H1 (cell line): ENCODE data around the gene HDAC8. TPM values are rescaled to one million over a fixed set of nuclear protein-coding genes. Genes with fewer than 3 reads are reported as not detected.

Experiments used
- CTCF ChIA-PET: fragments of 300-600 bp; sonication (Branson Sonifier 250); formaldehyde crosslinking; loops from one replicate; lab custom pipeline; 2021; ENCODE audit not compliant: partially characterized antibody; lab: Charles Lee
- POLR2A ChIA-PET: fragments of 300-600 bp; sonication (Branson Sonifier 250); formaldehyde crosslinking; loops from one replicate; lab custom pipeline; 2021; ENCODE audit warnings: inconsistent platforms; ENCODE audit not compliant: partially characterized antibody; lab: Charles Lee
- DNase-seq, 2 experiments: peaks; one replicate each; pipeline versions ENCODE4 v3.0.0 to v3.0.0-alpha.2; 2010 to 2022; ENCODE audit warnings: low spot score in 2 of 2, low read depth in 1 of 2, mixed read lengths in 1 of 2
- FAIRE-seq: peaks from 2 replicates; lab custom pipeline; 2011; peaks lifted over from hg19 to GRCh38; lab: Jason Lieb, UNC
- H2AFZ ChIP-seq: 2 replicates; pipeline ENCODE4 v1.8.1; 2012; ENCODE audit warnings: low read length, inconsistent platforms
- H2AK5ac ChIP-seq: 2 replicates; pipeline ENCODE4 v1.6.1; 2013; ENCODE audit warnings: low read depth, low read length
- H2BK120ac ChIP-seq: replicated peaks from 2 replicates; pipeline ENCODE3; 2013; ENCODE audit warnings: low read depth, low read length, inconsistent platforms
- H2BK12ac ChIP-seq: 2 replicates; pipeline ENCODE4 v1.6.1; 2013; ENCODE audit warnings: low read depth, low read length
- H2BK15ac ChIP-seq: 2 replicates; pipeline ENCODE4 v1.6.1; 2013; ENCODE audit warnings: low read length
- H2BK20ac ChIP-seq: 2 replicates; pipeline ENCODE4 v1.6.1; 2013; ENCODE audit warnings: low read length
- H2BK5ac ChIP-seq: 2 replicates; pipeline ENCODE4 v1.6.1; 2013; ENCODE audit warnings: low read depth, low read length
- H3K14ac ChIP-seq: 2 replicates; pipeline ENCODE4 v1.6.1; 2013; ENCODE audit warnings: inconsistent platforms; ENCODE audit not compliant: insufficient read length
- H3K18ac ChIP-seq: 2 replicates; pipeline ENCODE4 v1.6.1; 2013; ENCODE audit warnings: low read length; ENCODE audit errors: extremely low read depth
- H3K23ac ChIP-seq: 2 replicates; pipeline ENCODE4 v1.6.1; 2013; ENCODE audit warnings: inconsistent platforms; ENCODE audit not compliant: insufficient read length
- H3K23me2 ChIP-seq: 2 replicates; pipeline ENCODE4 v1.6.1; 2013; ENCODE audit warnings: low read depth, low read length
- H3K27ac ChIP-seq: 2 replicates; pipeline ENCODE4 v1.6.1; 2011; ENCODE audit warnings: low read depth, low read length, inconsistent platforms
- H3K27me3 ChIP-seq, 4 experiments: replicated peaks in 1 of 4; 1 replicate in 1 of 4; 2 replicates in 3 of 4; pipeline versions ENCODE4 v1.6.1 to v1.8.1; 2011 to 2013; ENCODE audit warnings: low read length in 3 of 4, mild to moderate bottlenecking in 3 of 4, inconsistent platforms in 2 of 4, mixed read lengths in 2 of 4, moderate library complexity in 1 of 4; ENCODE audit not compliant: control insufficient read depth in 3 of 4, insufficient read depth in 3 of 4; ENCODE audit errors: extremely low read depth in 1 of 4
- H3K36me3 ChIP-seq, 4 experiments: 2 replicates each; pipeline versions ENCODE4 v1.6.1 to v1.8.1; 2011 to 2013; ENCODE audit warnings: mild to moderate bottlenecking in 4 of 4, low read length in 3 of 4, moderate library complexity in 2 of 4, control low read depth in 1 of 4, inconsistent platforms in 1 of 4; ENCODE audit not compliant: insufficient read depth in 4 of 4, control insufficient read depth in 2 of 4
- H3K4ac ChIP-seq: replicated peaks from 2 replicates; pipeline ENCODE3; 2013; ENCODE audit warnings: low read length, low read depth, mixed read lengths, inconsistent platforms; ENCODE audit not compliant: insufficient read length
- H3K4me1 ChIP-seq, 4 experiments: replicated peaks in 1 of 4; 1 replicate in 1 of 4; 2 replicates in 3 of 4; pipeline versions ENCODE4 v1.6.1 to v1.8.1; 2011 to 2013; ENCODE audit warnings: low read length in 3 of 4, inconsistent platforms in 2 of 4, mixed read lengths in 1 of 4; ENCODE audit not compliant: insufficient read depth in 4 of 4, control insufficient read depth in 3 of 4
- H3K4me2 ChIP-seq, 2 experiments: 2 replicates each; pipeline versions ENCODE4 v1.6.1 to v1.8.1; 2011 to 2013; ENCODE audit warnings: low read depth in 2 of 2, low read length in 2 of 2, control low read depth in 1 of 2, inconsistent platforms in 1 of 2, mild to moderate bottlenecking in 1 of 2; ENCODE audit not compliant: insufficient read depth in 1 of 2
- H3K4me3 ChIP-seq, 4 experiments: fragments of 200-600, 300-600 bp in 1 of 4; sonication (generic), shearing (Covaris generic), sonication (Bioruptor Twin) in 1 of 4; 2 replicates each; pipeline versions ENCODE4 v1.5.1 to v1.8.1; 2011 to 2016; ENCODE audit warnings: low read length in 4 of 4, low read depth in 3 of 4, control low read depth in 2 of 4, inconsistent platforms in 2 of 4, mild to moderate bottlenecking in 2 of 4, mixed read lengths in 1 of 4, moderate library complexity in 1 of 4; ENCODE audit not compliant: insufficient read depth in 2 of 4; ENCODE audit errors: extremely low read depth in 1 of 4
- H3K56ac ChIP-seq: replicated peaks from 2 replicates; pipeline ENCODE3; 2013; ENCODE audit warnings: low read depth, mild to moderate bottlenecking, mixed read lengths, low read length, inconsistent platforms; ENCODE audit not compliant: insufficient read length
- H3K79me1 ChIP-seq: 2 replicates; pipeline ENCODE4 v1.6.1; 2013; ENCODE audit warnings: low read depth, low read length, control low read depth
- H3K79me2 ChIP-seq, 2 experiments: 2 replicates each; pipeline versions ENCODE4 v1.6.1 to v1.8.1; 2012 to 2013; ENCODE audit warnings: low read length in 2 of 2, mild to moderate bottlenecking in 2 of 2, inconsistent platforms in 1 of 2; ENCODE audit not compliant: insufficient read depth in 2 of 2, control insufficient read depth in 1 of 2
- H3K9ac ChIP-seq, 4 experiments: replicated peaks in 1 of 4; 1 replicate in 1 of 4; 2 replicates in 3 of 4; pipeline versions ENCODE4 v1.6.1 to v1.8.1; 2011 to 2013; ENCODE audit warnings: low read depth in 3 of 4, low read length in 3 of 4, control low read depth in 2 of 4, mild to moderate bottlenecking in 2 of 4, moderate library complexity in 2 of 4, inconsistent platforms in 1 of 4; ENCODE audit errors: extremely low read depth in 1 of 4
- H3K9me3 ChIP-seq, 2 experiments: 2 replicates each; pipeline versions ENCODE4 v1.6.1 to v1.8.1; 2012 to 2013; ENCODE audit warnings: mild to moderate bottlenecking in 2 of 2, moderate library complexity in 2 of 2, control low read depth in 1 of 2, inconsistent platforms in 1 of 2, low read depth in 1 of 2, low read length in 1 of 2, mixed read lengths in 1 of 2; ENCODE audit not compliant: insufficient read depth in 2 of 2
- H4K20me1 ChIP-seq, 2 experiments: replicated peaks in 1 of 2; 2 replicates each; pipeline versions ENCODE3 to v1.8.1; 2011 to 2013; ENCODE audit warnings: inconsistent platforms in 2 of 2, low read length in 2 of 2, mild to moderate bottlenecking in 1 of 2; ENCODE audit not compliant: insufficient read depth in 2 of 2, control insufficient read depth in 1 of 2
- H4K5ac ChIP-seq: 2 replicates; pipeline ENCODE4 v1.6.1; 2013; ENCODE audit warnings: low read length, low read depth, mixed read lengths, inconsistent platforms; ENCODE audit not compliant: insufficient read length
- H4K8ac ChIP-seq: 2 replicates; pipeline ENCODE4 v1.8.0; 2013; ENCODE audit warnings: mild to moderate bottlenecking, moderate library complexity, low read length, inconsistent platforms; ENCODE audit not compliant: insufficient read depth; ENCODE audit errors: extremely low read depth
- H4K91ac ChIP-seq: replicated peaks from 2 replicates; pipeline ENCODE3; 2013; ENCODE audit warnings: low read length, mixed read lengths, inconsistent platforms; ENCODE audit not compliant: insufficient read length
- JUND ChIP-seq: IDR thresholded peaks from 2 replicates; pipeline ENCODE4 v1.6.1; 2011; ENCODE audit warnings: mild to moderate bottlenecking, improper control_type of control experiment, low read length
- MAFK ChIP-seq: IDR thresholded peaks from 2 replicates; pipeline ENCODE4 v1.6.1; 2012; ENCODE audit warnings: low read depth, mild to moderate bottlenecking, improper control_type of control experiment, low read length
- NRF1 ChIP-seq: IDR thresholded peaks from 2 replicates; pipeline ENCODE4 v1.6.1; 2011; ENCODE audit warnings: mild to moderate bottlenecking, low read depth, low read length, improper control_type of control experiment
- YY1 ChIP-seq: IDR thresholded peaks from 2 replicates; pipeline ENCODE4 v1.6.1; 2011; ENCODE audit warnings: low read depth, mild to moderate bottlenecking, low read length
- WGBS, 2 experiments: shearing (Covaris generic) in 1 of 2; methylation state at CpG; one replicate each; pipeline versions ENCODE4 v1.1.6 to v1.1.7; 2013 to 2015; ENCODE audit warnings: low lambda C conversion rate in 2 of 2, mixed read lengths in 2 of 2, inconsistent platforms in 1 of 2, low coverage in 1 of 2, missing lambda C conversion rate in 1 of 2; ENCODE audit not compliant: insufficient replicate concordance in 2 of 2, insufficient coverage in 1 of 2, insufficient read length in 1 of 2; ENCODE audit errors: extremely low coverage in 1 of 2, missing lambda C conversion rate in 1 of 2; 5-methylcytosine and 5-hydroxymethylcytosine counted together
- polyA plus RNA-seq, 7 experiments: library from polyadenylated mRNA; depleted of rRNA in 3 of 7; stranded (reverse) in 5 of 7; unstranded in 2 of 7; fragments of >200 nt in 5 of 7; fragments of 200-250 nt in 2 of 7; gene quantifications; 1 replicate in 5 of 7; 2 replicates in 1 of 7; 4 replicates in 1 of 7; pipeline versions ENCODE4 v1.2.1 to v1.2.3, GENCODE V29; 2011 to 2013; ENCODE audit warnings: missing spikeins in 2 of 7, mixed read lengths in 2 of 7
- total RNA-seq: library from RNA; stranded (reverse); fragmentation: NEBNext Ultra II Directional; extraction: Animal tissue kit (Norgen Biotek cat#: 25700); gene quantifications from 2 replicates; pipeline ENCODE4 v1.2.1, GENCODE V29; 2021
- TF ChIP-seq, protein P1 (sequence below), 3 experiments: IDR thresholded peaks; 1 replicate in 2 of 3; 2 replicates in 1 of 3; pipeline versions ENCODE4 v1.5.1 to v1.6.1; 2011; ENCODE audit warnings: low read length in 3 of 3, mild to moderate bottlenecking in 3 of 3, inconsistent platforms in 2 of 3, low read depth in 1 of 3, moderate library complexity in 1 of 3; ENCODE audit not compliant: insufficient read depth in 1 of 3; ENCODE audit errors: control extremely low read depth in 1 of 3

The HDAC8 gene
- total and polyA plus RNA-seq, 2 of the 8 experiments (the other 6 are each of a cell fraction or from before 2014, with no cell fraction given) = 9.7 to 20.3 TPM

DNA sequence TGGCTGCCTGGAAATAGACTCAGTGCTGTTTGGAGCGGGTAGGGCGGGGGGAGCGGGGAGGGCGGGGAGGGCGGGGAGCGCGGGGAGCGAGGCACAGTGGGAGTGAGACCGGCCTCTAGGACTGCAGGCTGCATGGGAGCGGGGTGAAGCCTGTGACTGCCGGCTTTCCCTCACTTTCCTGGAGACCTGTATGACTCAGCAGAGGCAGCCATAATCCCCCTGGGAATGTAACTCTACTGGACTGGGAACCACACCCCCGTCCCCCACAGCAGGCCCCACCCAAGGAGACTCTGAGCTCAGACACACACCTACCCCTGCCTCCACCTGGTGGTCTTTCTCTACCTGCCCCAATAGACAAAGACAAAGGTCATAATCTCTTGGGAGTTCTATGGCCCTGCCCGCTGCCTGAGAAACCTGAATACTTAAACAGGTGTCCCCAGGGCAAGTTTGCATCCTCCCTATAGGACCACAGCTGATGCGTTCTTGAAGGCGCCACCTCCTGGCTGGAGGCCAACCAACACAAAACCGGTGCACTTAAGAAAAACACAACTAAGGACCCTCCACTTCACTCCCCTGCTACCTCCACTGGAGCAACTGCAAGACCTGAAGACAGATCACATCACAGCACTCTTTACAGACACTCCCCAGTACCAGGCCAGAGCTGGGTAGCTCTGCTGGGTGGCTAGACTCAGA, 18.0 kb downstream of the HDAC8 start:
- H3K79me2 ChIP-seq = no peaks in the 10 kb centered on the region
- H3K27me3 ChIP-seq = no peaks in the 10 kb centered on the region
- no peak overlapping the region for H2AK5ac ChIP-seq
- H3K79me1 ChIP-seq = no peaks in the 10 kb centered on the region
- H3K9me3 ChIP-seq = 0 out of 4 replicates have a peak, but pooled peaks cover 0 to 1% of the 10 kb centered on the region in 2 experiments
- no peak overlapping the region for H3K23ac ChIP-seq
- peak overlapping the region in 1 of 2 experiments; percentile 42; a peak in 1 of 4 replicates for H3K4me2 ChIP-seq
- H2BK20ac ChIP-seq = no peak overlapping the region
- H2AFZ ChIP-seq = no peak overlapping the region
- no peaks in the 10 kb centered on the region for H3K23me2 ChIP-seq
- no peaks in the 10 kb centered on the region for H3K4me1 ChIP-seq
- no peak overlapping the region for H2BK15ac ChIP-seq
- ChIA-PET POLR2A (no interaction called here), CTCF (interaction anchor here (0.6 to 2.6 kb wide), 4 partner anchors 10 to 247 kb away, joined by 3 to 8 read pairs (median 3); no protein-coding TSS in a partner anchor)
- H3K4me3 ChIP-seq = 0 out of 8 replicates have a peak overlapping the region, but pooled peaks of 1 of the 4 experiments have one; percentile 12
- no peak overlapping the region for H2BK5ac ChIP-seq
- no peak overlapping the region for H4K91ac ChIP-seq
- DNase-seq = peak; percentile 38 to 59
- H2BK12ac ChIP-seq = no peak overlapping the region
- H2BK120ac ChIP-seq = no peak overlapping the region
- H3K9ac ChIP-seq = no peak overlapping the region
- 70% methylated on average over 3 of the region's 16 CpGs; no CpG with 5 or more reads in 1 of the 2 experiments for WGBS, 2 experiments
- TF ChIP-seq JUND (peak; percentile 21; the same call in 1 of the 2 replicates), NRF1 (no peak), MAFK (peak; percentile 48; the same call in 1 of the 2 replicates), YY1 (peak; percentile 79)
- TF ChIP-seq, protein P1, sequence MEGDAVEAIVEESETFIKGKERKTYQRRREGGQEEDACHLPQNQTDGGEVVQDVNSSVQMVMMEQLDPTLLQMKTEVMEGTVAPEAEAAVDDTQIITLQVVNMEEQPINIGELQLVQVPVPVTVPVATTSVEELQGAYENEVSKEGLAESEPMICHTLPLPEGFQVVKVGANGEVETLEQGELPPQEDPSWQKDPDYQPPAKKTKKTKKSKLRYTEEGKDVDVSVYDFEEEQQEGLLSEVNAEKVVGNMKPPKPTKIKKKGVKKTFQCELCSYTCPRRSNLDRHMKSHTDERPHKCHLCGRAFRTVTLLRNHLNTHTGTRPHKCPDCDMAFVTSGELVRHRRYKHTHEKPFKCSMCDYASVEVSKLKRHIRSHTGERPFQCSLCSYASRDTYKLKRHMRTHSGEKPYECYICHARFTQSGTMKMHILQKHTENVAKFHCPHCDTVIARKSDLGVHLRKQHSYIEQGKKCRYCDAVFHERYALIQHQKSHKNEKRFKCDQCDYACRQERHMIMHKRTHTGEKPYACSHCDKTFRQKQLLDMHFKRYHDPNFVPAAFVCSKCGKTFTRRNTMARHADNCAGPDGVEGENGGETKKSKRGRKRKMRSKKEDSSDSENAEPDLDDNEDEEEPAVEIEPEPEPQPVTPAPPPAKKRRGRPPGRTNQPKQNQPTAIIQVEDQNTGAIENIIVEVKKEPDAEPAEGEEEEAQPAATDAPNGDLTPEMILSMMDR (IDR thresholded peaks at IDR 0.05; ENCODE audit: control extremely low read depth in 1 of 3, insufficient read depth in 1 of 3, low read depth in 1 of 3, low read length in 3 of 3) = peak; percentile 29 to 47 (median 41); a peak in 3 of 4 replicates
- H3K4ac ChIP-seq = no peak overlapping the region
- no peak overlapping the region; the same call in 1 of the 2 replicates for H3K27ac ChIP-seq
- FAIRE-seq = no peak
- no peaks in the 10 kb centered on the region; a peak in 2 of 8 replicates for H3K36me3 ChIP-seq
- H3K14ac ChIP-seq = no peak overlapping the region
- H4K8ac ChIP-seq = no peak overlapping the region
- H3K18ac ChIP-seq = no peak overlapping the region
- no peak overlapping the region for H3K56ac ChIP-seq
- H4K5ac ChIP-seq = no peak overlapping the region
- no peaks in the 10 kb centered on the region for H4K20me1 ChIP-seq
